HG03196 (cell line): Measurements from ENCODE around the gene CT45A7.
"Not testable (repeated sequence)": the region's sequence is repeated elsewhere in the genome, so short reads cannot be mapped to it uniquely, and the experiment has no call there.

Experiments used
- ATAC-seq: cut with Tn5 transposase; IDR thresholded peaks from one replicate; pipeline ENCODE4 v1.9.1; 2021; ENCODE audit not compliant: unreplicated experiment

The CT45A7 gene

GRCh38 chrX:135837180-135837579 lies at the start of gene CT45A7:
CT45A7 (minus strand) TSS chrX:135837280; CDS start chrX:135833533, 3,747 bp downstream.
- ATAC-seq, result not testable (repeated sequence)

GRCh38 chrX:135882741-135883140 lies 45.7 kb upstream of the CT45A7 start:
- not testable (repeated sequence) for ATAC-seq

GRCh38 chrX:135871712-135872111 lies 34.6 kb upstream of the CT45A7 start, which contains the start of gene CT45A9:
CT45A9 (minus strand) TSS chrX:135871812; CDS start chrX:135868061, 3,751 bp downstream.
- ATAC-seq, result not testable (repeated sequence)

- ATAC-seq, result not testable (repeated sequence)
Observed at GRCh38 chrX:135854438-135854837, 17.4 kb upstream of the CT45A7 start, which contains the start of gene CT45A8. CT45A8 (minus strand) TSS chrX:135854538; CDS start chrX:135850783, 3,755 bp downstream.

- not testable (repeated sequence) for ATAC-seq
Observed at GRCh38 chrX:135819912-135820311, 17.2 kb downstream of the CT45A7 start, which contains the start of gene CT45A2. CT45A2 (minus strand) TSS chrX:135820012; CDS start chrX:135816265, 3,747 bp downstream.

GRCh38 chrX:135802687-135803086 lies 34.4 kb downstream of the CT45A7 start, which contains the start of gene CT45A6:
CT45A6 (minus strand) TSS chrX:135802787; CDS start chrX:135798993, 3,794 bp downstream.
- ATAC-seq, result not testable (repeated sequence)

- not testable (repeated sequence) for ATAC-seq
Observed at GRCh38 chrX:135785403-135785802, 51.7 kb downstream of the CT45A7 start, which contains the start of gene CT45A5. CT45A5 (minus strand) TSS chrX:135785503; CDS start chrX:135781729, 3,774 bp downstream.
